Measurements from ENCODE around the gene TBX18. TPM values are rescaled to one million over a fixed set of nuclear protein-coding genes. Genes with fewer than 3 reads are reported as not detected.

The TBX18 gene
- total and polyA plus RNA-seq, 9 of the 15 experiments (the other 6 are each of a cell fraction or from before 2014, with no cell fraction given) = 4.0 to 36.1 (median 20.7) TPM

DNA sequence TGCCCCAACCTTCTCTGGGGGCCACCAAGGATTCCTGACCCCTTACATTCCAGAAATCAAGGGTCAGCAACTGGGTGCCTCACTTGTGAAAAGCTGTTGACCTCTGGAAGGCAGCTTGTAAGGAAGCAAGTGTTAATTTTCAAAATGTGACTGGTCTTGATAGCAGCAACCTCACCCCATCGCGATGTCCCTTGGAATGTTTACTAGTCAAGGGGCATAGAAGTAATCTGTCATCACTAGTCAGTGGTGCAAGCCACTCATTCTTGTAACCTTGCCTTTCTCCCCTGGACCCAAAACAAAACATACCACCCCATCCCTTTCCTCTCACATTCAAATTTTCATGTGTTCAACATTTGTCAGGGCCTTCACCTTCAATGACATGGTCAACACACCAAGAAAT lies 30.5 kb downstream of the TBX18 start:
- FAIRE-seq (peak; percentile 79), ATAC-seq (peak; percentile 54), DNase-seq (ENCODE audit: extremely low read depth in 1 of 4, low spot score in 3 of 4) (peak in 1 of 4 experiments; percentile 6)
- ChIA-PET POLR2A (interaction anchor here (0.6 to 0.9 kb wide), 3 partner anchors 7 to 13 kb away, joined by 3 read pairs; no protein-coding TSS in a partner anchor), CTCF (ENCODE audit: low intra/inter-chr PET ratio) (no interaction called here)
- BruUV-seq (replicated peaks) = no TSS peak
- peaks cover 54% of the 10 kb centered on the region for H3K36me3 ChIP-seq (ENCODE audit: control insufficient read depth, insufficient read depth, low read length)
- H3K79me2 ChIP-seq (ENCODE audit: control insufficient read depth, insufficient read depth, low read length) = no peaks in the 10 kb centered on the region
- WGBS (ENCODE audit: insufficient coverage, low coverage, missing lambda C conversion rate) = 39% methylated on average over 2 of the region's 2 CpGs
- H4K20me1 ChIP-seq (replicated peaks; ENCODE audit: control insufficient read depth, insufficient read depth, low read length) = no peaks in the 10 kb centered on the region
- intact Hi-C loops (cut with micrococcal nuclease) = no loop called here
- H3K4me3 ChIP-seq = no peak overlapping the region
- H3K4me1 ChIP-seq (replicated peaks in 1 of 2; ENCODE audit: control insufficient read depth in 2 of 2, insufficient read depth in 2 of 2, low read length in 2 of 2) = peaks cover 0 to 5% of the 10 kb centered on the region in 2 experiments; a peak in 2 of 5 replicates
- no peak overlapping the region for H3K9ac ChIP-seq (ENCODE audit: insufficient read depth in 1 of 2, low read depth in 2 of 2, low read length in 2 of 2)
- H2AFZ ChIP-seq (ENCODE audit: low read depth, low read length) = no peak overlapping the region
- TF ChIP-seq ZNF239 (CRISPR knock-in tag; IDR thresholded peaks at IDR 0.05) (no peak), MEIS2 (IDR thresholded peaks at IDR 0.05; ENCODE audit: partially characterized antibody) (peak; percentile 42)
- TF ChIP-seq, protein P1, sequence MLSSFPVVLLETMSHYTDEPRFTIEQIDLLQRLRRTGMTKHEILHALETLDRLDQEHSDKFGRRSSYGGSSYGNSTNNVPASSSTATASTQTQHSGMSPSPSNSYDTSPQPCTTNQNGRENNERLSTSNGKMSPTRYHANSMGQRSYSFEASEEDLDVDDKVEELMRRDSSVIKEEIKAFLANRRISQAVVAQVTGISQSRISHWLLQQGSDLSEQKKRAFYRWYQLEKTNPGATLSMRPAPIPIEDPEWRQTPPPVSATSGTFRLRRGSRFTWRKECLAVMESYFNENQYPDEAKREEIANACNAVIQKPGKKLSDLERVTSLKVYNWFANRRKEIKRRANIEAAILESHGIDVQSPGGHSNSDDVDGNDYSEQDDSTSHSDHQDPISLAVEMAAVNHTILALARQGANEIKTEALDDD (IDR thresholded peaks at IDR 0.05) = peak; percentile 72; the same call in 1 of the 2 replicates
- no peak overlapping the region for H3K4me2 ChIP-seq (ENCODE audit: insufficient read depth, low read length)
- in situ Hi-C loops (cut with MboI) = no loop called here
- no peak overlapping the region for H3K27ac ChIP-seq (ENCODE audit: extremely low read depth, low read depth, low read length)
- H3K9me3 ChIP-seq (replicated peaks; ENCODE audit: control insufficient read depth, insufficient read depth, low read depth, low read length) = no peaks in the 10 kb centered on the region
- H3K9me1 ChIP-seq (ENCODE audit: control insufficient read depth, insufficient read depth, low read length) = no peaks in the 10 kb centered on the region
- no peaks in the 10 kb centered on the region for H3K27me3 ChIP-seq (ENCODE audit: control insufficient read depth in 2 of 2, insufficient read depth in 2 of 2, low read length in 2 of 2)

DNA sequence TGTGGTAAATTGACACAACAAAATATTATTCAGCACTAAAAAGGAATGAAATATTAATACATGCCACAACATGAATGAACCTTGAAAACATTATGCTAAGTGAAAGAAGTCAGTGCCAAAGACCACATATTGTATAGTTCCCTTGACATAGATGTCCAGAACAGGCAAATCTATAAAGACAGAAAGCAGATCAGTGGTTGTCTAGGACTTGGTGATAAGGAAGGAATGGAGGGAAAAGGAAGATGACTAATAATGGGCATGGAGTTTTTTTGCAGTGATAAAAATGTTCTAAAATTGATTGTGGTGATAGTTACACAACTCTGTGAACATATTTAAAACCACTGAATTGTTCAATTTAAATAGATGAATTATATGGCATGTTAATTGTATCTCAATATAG lies 32.5 kb downstream of the TBX18 start:
- Histone ChIP-seq H3K4me1 (replicated peaks in 1 of 2; ENCODE audit: control insufficient read depth in 2 of 2, insufficient read depth in 2 of 2, low read length in 2 of 2) (peaks cover 0 to 5% of the 10 kb centered on the region in 2 experiments; a peak in 2 of 5 replicates), H3K27ac (ENCODE audit: extremely low read depth, low read depth, low read length) (0 out of 3 replicates have a peak overlapping the region, but pooled peaks have one; percentile 14), H3K4me2 (ENCODE audit: insufficient read depth, low read length) (no peak overlapping the region), H3K4me3 (no peak overlapping the region), H2AFZ (ENCODE audit: low read depth, low read length) (no peak overlapping the region), H3K9ac (ENCODE audit: insufficient read depth in 1 of 2, low read depth in 2 of 2, low read length in 2 of 2) (no peak overlapping the region), H3K36me3 (ENCODE audit: control insufficient read depth, insufficient read depth, low read length) (peaks cover 42% of the 10 kb centered on the region; the same call in 2 of the 3 replicates), H4K20me1 (replicated peaks; ENCODE audit: control insufficient read depth, insufficient read depth, low read length) (no peaks in the 10 kb centered on the region), H3K9me1 (ENCODE audit: control insufficient read depth, insufficient read depth, low read length) (no peaks in the 10 kb centered on the region), H3K9me3 (replicated peaks; ENCODE audit: control insufficient read depth, insufficient read depth, low read depth, low read length) (no peaks in the 10 kb centered on the region), H3K79me2 (ENCODE audit: control insufficient read depth, insufficient read depth, low read length) (no peaks in the 10 kb centered on the region), H3K27me3 (ENCODE audit: control insufficient read depth in 2 of 2, insufficient read depth in 2 of 2, low read length in 2 of 2) (no peaks in the 10 kb centered on the region)
- no peak for ATAC-seq
- intact Hi-C loops (cut with micrococcal nuclease) (no loop called here), in situ Hi-C loops (cut with MboI) (no loop called here)
- no TSS peak for BruUV-seq (replicated peaks)
- TF ChIP-seq DACH1 (IDR thresholded peaks at IDR 0.05; ENCODE audit: partially characterized antibody) = peak; percentile 17
- TF ChIP-seq FOSL1 (tag; conservative IDR thresholded peaks at IDR 0.05) = peak; percentile 77
- TF ChIP-seq CBFA2T3 (IDR thresholded peaks at IDR 0.05) = peak; percentile 53
- TF ChIP-seq, protein P2, sequence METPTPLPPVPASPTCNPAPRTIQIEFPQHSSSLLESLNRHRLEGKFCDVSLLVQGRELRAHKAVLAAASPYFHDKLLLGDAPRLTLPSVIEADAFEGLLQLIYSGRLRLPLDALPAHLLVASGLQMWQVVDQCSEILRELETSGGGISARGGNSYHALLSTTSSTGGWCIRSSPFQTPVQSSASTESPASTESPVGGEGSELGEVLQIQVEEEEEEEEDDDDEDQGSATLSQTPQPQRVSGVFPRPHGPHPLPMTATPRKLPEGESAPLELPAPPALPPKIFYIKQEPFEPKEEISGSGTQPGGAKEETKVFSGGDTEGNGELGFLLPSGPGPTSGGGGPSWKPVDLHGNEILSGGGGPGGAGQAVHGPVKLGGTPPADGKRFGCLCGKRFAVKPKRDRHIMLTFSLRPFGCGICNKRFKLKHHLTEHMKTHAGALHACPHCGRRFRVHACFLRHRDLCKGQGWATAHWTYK (CRISPR knock-in tag; IDR thresholded peaks at IDR 0.05) = no peak
- TF ChIP-seq CBFA2T2 (conservative IDR thresholded peaks at IDR 0.05) = peak; percentile 21; the same call in 1 of the 2 replicates
- TF ChIP-seq, protein P3, sequence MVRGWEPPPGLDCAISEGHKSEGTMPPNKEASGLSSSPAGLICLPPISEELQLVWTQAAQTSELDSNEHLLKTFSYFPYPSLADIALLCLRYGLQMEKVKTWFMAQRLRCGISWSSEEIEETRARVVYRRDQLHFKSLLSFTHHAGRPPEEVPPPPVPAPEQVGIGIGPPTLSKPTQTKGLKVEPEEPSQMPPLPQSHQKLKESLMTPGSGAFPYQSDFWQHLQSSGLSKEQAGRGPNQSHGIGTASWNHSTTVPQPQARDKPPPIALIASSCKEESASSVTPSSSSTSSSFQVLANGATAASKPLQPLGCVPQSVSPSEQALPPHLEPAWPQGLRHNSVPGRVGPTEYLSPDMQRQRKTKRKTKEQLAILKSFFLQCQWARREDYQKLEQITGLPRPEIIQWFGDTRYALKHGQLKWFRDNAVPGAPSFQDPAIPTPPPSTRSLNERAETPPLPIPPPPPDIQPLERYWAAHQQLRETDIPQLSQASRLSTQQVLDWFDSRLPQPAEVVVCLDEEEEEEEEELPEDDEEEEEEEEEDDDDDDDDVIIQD (CRISPR knock-in tag; IDR thresholded peaks at IDR 0.05) = no peak
- CTCF ChIA-PET (ENCODE audit: low intra/inter-chr PET ratio) = no interaction called here
- POLR2A ChIA-PET = no interaction called here
- DNase-seq (ENCODE audit: extremely low read depth in 1 of 4, low spot score in 3 of 4) = no peak
- FAIRE-seq = no peak
